ENCODE data around the gene ACP5. TPM values are rescaled to one million over a fixed set of nuclear protein-coding genes. Genes with fewer than 3 reads are reported as not detected.

ACP5 gene
- total and polyA plus RNA-seq, 10 of the 15 experiments (the other 5 are each of a cell fraction or from before 2014, with no cell fraction given): 1.0 to 73.4 (median 36.8) TPM

DNA sequence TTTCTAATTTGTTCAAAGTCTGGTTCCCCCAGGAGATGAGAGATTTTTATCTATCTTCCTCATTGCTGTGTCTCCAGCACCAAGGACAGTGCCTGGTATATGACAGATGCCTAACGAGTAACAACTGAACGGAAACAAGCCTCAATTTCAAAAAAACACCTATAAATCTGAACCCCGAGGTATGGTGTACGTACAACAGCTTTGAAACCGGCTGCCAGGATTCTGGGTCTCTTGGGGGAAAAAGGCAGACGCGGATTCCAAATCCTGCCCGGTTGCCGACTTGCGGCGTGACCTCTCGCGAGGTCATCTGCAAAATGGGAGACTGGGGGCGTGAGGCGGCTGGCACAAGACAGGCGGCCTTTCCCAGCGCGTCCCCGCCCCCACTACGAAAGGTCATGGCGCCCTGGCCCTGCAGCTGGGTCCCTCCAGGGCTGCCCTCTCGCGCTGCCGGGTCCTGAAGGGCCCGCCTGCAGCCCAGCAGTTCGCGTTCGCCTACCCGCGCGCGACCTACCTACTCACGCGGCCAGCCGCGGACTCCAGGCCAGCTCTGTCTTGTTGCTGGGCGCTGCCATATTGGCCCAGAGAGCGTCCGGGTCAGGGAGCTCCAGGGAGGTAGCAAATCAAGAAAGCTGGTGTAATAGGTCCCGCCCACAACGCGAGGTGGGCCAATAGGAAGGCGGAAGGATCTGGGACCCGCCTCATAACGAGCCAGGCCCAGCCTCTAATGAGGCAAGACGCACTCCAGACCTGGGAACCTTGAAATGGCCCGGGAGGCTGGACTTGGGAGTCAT is 48.7 kb downstream of the ACP5 start, which contains the start of gene ECSIT (continued):
- TF ChIP-seq, protein P1, sequence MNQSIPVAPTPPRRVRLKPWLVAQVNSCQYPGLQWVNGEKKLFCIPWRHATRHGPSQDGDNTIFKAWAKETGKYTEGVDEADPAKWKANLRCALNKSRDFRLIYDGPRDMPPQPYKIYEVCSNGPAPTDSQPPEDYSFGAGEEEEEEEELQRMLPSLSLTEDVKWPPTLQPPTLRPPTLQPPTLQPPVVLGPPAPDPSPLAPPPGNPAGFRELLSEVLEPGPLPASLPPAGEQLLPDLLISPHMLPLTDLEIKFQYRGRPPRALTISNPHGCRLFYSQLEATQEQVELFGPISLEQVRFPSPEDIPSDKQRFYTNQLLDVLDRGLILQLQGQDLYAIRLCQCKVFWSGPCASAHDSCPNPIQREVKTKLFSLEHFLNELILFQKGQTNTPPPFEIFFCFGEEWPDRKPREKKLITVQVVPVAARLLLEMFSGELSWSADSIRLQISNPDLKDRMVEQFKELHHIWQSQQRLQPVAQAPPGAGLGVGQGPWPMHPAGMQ (IDR thresholded peaks at IDR 0.05; ENCODE audit: borderline replicate concordance): no peak
- TF ChIP-seq SUZ12 (IDR thresholded peaks at IDR 0.05; ENCODE audit: unreplicated experiment) (no peak), CREM (IDR thresholded peaks at IDR 0.05; ENCODE audit: low read depth) (no peak; the same call in 1 of the 2 replicates), IKZF2 (IDR thresholded peaks at IDR 0.05) (peak in 1 of 2 experiments; percentile 16; a peak in 1 of 4 replicates), SMAD1 (IDR thresholded peaks at IDR 0.05; ENCODE audit: low read depth, partially characterized antibody) (no peak), CEBPB (IDR thresholded peaks at IDR 0.05; ENCODE audit: borderline replicate concordance in 1 of 2, low read depth in 2 of 2, low read length in 2 of 2) (no peak), FOXK2 (IDR thresholded peaks at IDR 0.05) (peak; percentile 56; the same call in 1 of the 2 replicates), ZNF622 (IDR thresholded peaks at IDR 0.05) (no peak), EGR1 (IDR thresholded peaks at IDR 0.05; ENCODE audit: borderline replicate concordance in 1 of 2, low read depth in 2 of 2, low read length in 2 of 2) (peak in 1 of 2 experiments; percentile 63; a peak in 1 of 3 replicates)
- TF ChIP-seq, protein P2, sequence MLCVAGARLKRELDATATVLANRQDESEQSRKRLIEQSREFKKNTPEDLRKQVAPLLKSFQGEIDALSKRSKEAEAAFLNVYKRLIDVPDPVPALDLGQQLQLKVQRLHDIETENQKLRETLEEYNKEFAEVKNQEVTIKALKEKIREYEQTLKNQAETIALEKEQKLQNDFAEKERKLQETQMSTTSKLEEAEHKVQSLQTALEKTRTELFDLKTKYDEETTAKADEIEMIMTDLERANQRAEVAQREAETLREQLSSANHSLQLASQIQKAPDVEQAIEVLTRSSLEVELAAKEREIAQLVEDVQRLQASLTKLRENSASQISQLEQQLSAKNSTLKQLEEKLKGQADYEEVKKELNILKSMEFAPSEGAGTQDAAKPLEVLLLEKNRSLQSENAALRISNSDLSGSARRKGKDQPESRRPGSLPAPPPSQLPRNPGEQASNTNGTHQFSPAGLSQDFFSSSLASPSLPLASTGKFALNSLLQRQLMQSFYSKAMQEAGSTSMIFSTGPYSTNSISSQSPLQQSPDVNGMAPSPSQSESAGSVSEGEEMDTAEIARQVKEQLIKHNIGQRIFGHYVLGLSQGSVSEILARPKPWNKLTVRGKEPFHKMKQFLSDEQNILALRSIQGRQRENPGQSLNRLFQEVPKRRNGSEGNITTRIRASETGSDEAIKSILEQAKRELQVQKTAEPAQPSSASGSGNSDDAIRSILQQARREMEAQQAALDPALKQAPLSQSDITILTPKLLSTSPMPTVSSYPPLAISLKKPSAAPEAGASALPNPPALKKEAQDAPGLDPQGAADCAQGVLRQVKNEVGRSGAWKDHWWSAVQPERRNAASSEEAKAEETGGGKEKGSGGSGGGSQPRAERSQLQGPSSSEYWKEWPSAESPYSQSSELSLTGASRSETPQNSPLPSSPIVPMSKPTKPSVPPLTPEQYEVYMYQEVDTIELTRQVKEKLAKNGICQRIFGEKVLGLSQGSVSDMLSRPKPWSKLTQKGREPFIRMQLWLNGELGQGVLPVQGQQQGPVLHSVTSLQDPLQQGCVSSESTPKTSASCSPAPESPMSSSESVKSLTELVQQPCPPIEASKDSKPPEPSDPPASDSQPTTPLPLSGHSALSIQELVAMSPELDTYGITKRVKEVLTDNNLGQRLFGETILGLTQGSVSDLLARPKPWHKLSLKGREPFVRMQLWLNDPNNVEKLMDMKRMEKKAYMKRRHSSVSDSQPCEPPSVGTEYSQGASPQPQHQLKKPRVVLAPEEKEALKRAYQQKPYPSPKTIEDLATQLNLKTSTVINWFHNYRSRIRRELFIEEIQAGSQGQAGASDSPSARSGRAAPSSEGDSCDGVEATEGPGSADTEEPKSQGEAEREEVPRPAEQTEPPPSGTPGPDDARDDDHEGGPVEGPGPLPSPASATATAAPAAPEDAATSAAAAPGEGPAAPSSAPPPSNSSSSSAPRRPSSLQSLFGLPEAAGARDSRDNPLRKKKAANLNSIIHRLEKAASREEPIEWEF (IDR thresholded peaks at IDR 0.05; ENCODE audit: insufficient replicate concordance, low read depth, low read length): no peak
- TF ChIP-seq, protein P3, sequence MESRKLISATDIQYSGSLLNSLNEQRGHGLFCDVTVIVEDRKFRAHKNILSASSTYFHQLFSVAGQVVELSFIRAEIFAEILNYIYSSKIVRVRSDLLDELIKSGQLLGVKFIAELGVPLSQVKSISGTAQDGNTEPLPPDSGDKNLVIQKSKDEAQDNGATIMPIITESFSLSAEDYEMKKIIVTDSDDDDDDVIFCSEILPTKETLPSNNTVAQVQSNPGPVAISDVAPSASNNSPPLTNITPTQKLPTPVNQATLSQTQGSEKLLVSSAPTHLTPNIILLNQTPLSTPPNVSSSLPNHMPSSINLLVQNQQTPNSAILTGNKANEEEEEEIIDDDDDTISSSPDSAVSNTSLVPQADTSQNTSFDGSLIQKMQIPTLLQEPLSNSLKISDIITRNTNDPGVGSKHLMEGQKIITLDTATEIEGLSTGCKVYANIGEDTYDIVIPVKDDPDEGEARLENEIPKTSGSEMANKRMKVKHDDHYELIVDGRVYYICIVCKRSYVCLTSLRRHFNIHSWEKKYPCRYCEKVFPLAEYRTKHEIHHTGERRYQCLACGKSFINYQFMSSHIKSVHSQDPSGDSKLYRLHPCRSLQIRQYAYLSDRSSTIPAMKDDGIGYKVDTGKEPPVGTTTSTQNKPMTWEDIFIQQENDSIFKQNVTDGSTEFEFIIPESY (IDR thresholded peaks at IDR 0.05): no peak
- TF ChIP-seq, protein P4, sequence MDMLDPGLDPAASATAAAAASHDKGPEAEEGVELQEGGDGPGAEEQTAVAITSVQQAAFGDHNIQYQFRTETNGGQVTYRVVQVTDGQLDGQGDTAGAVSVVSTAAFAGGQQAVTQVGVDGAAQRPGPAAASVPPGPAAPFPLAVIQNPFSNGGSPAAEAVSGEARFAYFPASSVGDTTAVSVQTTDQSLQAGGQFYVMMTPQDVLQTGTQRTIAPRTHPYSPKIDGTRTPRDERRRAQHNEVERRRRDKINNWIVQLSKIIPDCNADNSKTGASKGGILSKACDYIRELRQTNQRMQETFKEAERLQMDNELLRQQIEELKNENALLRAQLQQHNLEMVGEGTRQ (IDR thresholded peaks at IDR 0.05; ENCODE audit: borderline replicate concordance, low read depth, low read length): no peak
- TF ChIP-seq, protein P5, sequence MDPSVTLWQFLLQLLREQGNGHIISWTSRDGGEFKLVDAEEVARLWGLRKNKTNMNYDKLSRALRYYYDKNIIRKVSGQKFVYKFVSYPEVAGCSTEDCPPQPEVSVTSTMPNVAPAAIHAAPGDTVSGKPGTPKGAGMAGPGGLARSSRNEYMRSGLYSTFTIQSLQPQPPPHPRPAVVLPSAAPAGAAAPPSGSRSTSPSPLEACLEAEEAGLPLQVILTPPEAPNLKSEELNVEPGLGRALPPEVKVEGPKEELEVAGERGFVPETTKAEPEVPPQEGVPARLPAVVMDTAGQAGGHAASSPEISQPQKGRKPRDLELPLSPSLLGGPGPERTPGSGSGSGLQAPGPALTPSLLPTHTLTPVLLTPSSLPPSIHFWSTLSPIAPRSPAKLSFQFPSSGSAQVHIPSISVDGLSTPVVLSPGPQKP (IDR thresholded peaks at IDR 0.05; ENCODE audit: low read depth, low read length): no peak
- TF ChIP-seq, protein P6, sequence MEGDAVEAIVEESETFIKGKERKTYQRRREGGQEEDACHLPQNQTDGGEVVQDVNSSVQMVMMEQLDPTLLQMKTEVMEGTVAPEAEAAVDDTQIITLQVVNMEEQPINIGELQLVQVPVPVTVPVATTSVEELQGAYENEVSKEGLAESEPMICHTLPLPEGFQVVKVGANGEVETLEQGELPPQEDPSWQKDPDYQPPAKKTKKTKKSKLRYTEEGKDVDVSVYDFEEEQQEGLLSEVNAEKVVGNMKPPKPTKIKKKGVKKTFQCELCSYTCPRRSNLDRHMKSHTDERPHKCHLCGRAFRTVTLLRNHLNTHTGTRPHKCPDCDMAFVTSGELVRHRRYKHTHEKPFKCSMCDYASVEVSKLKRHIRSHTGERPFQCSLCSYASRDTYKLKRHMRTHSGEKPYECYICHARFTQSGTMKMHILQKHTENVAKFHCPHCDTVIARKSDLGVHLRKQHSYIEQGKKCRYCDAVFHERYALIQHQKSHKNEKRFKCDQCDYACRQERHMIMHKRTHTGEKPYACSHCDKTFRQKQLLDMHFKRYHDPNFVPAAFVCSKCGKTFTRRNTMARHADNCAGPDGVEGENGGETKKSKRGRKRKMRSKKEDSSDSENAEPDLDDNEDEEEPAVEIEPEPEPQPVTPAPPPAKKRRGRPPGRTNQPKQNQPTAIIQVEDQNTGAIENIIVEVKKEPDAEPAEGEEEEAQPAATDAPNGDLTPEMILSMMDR (IDR thresholded peaks at IDR 0.05 in 2 of 3, conservative IDR thresholded peaks at IDR 0.05 in 1 of 3; ENCODE audit: control insufficient read depth in 2 of 3, extremely low read depth in 1 of 3, insufficient read depth in 1 of 3, low read depth in 3 of 3, low read length in 3 of 3): no peak
